Dedifferentiated amniotic fluid mesenchymal stem cell (primary cell): ENCODE measurements around the gene FHOD3.
"Not testable (repeated sequence)": the region's sequence is repeated elsewhere in the genome, so short reads cannot be mapped to it uniquely, and the experiment has no call there.

Experiments used
- DNase-seq: peaks from one replicate; pipeline ENCODE4 v3.0.0-alpha.2; 2016; ENCODE audit errors: extremely low spot score

The FHOD3 gene

DNA sequence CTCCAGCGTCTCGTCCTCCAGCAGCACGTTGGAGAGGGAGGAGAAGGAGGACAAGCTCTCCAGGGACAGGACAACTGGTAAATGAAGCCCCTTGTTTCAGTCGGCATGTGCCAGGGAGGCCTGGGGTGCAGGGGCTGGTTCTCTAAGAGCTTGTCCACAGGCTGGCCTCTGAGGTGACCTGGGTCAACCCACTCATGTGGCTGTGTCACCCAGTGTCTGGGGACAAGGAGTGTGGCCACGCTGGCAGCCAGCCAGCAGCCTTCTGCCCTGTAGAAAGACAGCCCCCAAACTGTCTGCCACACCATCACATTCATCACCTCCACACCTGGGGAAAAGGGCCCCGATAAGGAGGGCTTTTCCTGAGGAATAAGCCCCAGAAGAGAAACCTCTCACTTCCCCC lies 411.8 kb downstream of the FHOD3 start:
- DNase-seq = no peak

GRCh38 chr18:36711014-36711725 lies 413.7 kb downstream of the FHOD3 start:
- DNase-seq = no peak

- peak; percentile 76 for DNase-seq
These were observed 414.4 kb downstream of the FHOD3 start for GRCh38 chr18:36711813-36712444.

- DNase-seq = no peak
These were observed 417.0 kb downstream of the FHOD3 start for GRCh38 chr18:36714476-36714875.

DNA sequence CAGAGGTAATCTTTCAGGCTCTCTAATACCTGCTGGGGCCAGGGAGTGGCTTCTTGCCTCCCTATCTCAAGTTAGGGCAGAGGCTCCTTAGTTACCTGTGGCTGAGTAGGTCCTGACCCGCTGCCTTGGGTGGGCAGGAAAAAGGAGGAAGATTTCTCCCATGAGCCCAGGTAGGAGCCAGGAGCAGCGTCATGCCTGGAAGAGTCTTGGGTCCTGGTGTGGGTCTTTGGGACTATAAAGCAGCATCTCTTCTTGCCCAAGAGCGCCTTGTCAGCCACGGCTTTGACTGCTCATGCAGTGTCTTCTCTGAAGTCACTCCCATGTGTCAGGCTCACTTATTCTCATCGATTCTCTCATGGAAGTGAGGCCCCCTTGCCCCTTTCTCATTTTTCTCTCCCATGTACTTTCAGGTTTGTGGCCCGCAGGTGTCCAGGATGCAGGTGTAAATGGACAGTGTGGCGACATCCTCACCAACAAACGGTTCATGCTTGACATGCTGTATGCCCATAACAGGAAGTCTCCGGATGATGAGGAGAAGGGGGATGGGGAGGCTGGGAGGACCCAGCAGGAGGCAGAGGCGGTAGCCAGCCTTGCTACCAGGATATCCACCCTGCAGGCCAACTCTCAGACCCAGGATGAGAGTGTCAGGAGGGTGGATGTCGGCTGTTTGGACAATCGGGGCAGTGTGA lies 420.1 kb downstream of the FHOD3 start:
- DNase-seq = no peak

GRCh38 chr18:36718705-36719328 lies 421.3 kb downstream of the FHOD3 start:
- DNase-seq = no peak

DNA sequence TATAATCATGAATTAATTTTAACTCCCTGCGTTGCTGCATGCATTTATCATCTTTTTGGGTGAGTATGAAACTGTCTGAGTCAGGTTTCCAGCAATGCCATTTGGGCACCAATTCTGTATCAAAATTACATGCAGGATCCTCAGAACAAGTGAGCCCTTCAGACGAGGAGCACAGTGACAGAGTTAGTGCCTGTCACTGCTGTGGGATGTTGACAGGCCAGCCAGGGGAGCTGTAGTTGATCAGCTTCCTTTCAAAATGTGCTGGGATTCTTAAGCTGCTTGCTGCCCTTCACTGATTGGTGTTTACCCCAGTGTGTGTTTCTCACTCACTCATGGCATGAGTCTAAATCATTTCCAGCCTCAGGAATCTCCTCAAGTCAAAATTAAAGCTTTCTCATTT lies 422.1 kb downstream of the FHOD3 start:
- no peak for DNase-seq

DNA sequence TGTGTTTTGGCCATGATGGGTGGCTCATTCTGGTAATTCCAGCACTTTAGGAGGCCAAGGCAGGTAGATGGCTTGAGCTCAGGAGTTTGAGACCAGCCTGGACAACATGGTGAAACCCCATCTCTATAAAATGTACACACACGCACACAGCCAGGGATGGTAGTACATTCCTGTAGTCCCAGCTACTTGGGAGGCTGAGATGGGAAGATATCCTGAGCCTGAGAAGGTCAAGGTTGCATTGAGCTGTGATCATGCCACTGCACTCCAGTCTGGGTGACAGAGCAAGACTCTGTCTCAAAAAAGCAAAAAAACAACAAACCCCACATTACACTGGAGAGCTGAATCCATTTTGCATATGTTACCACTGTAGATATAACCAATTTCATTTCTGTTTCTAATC lies 423.8 kb downstream of the FHOD3 start:
- DNase-seq = not testable (repeated sequence)

DNA sequence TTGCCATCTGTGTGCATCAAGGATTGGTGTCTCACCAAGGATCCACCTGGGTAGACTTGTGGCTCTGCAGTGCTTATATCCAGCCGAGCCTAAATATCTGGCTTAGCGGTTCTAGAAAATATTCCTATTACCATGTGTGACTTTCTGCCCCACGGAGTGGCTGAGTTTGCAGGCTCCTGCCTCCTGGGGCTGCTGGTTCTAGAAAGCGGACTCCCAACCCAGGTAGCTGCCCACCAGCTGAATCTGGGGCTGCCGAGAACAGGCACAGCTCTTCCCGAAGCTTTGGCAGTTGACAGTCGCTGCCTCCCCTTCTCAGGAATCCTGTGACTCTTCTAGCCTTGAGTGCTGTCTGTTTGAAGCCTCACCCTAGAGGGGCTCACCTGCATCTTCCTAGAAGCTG lies 426.7 kb downstream of the FHOD3 start:
- no peak for DNase-seq

GRCh38 chr18:36724591-36725001 lies 427.1 kb downstream of the FHOD3 start:
- peak; percentile 49 for DNase-seq

GRCh38 chr18:36728345-36728744 lies 430.8 kb downstream of the FHOD3 start:
- DNase-seq = no peak

GRCh38 chr18:36729197-36729596 lies 431.7 kb downstream of the FHOD3 start:
- DNase-seq = no peak

DNA sequence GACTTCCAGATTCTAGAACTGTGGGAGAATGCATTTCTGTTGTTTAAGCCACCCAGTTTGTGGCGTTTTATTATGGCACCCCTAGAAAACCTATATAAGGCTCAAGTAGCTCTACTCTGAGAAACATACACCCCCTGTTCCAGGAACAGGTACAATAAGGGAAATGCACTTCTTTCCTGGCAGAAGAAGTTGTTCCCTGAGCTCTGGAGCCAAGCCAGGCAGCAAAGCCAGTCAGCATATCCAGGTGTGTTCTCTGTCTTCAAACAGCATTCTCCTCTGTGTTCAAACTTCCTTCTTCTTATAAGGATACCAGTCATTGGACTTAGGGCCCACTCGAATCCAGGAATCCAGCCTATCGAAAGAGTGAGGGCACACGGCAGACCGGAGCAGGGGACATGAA lies 434.8 kb downstream of the FHOD3 start:
- no peak for DNase-seq

GRCh38 chr18:36733150-36733549 lies 435.6 kb downstream of the FHOD3 start:
- no peak for DNase-seq

GRCh38 chr18:36734596-36734995 lies 437.1 kb downstream of the FHOD3 start:
- no peak for DNase-seq

DNA sequence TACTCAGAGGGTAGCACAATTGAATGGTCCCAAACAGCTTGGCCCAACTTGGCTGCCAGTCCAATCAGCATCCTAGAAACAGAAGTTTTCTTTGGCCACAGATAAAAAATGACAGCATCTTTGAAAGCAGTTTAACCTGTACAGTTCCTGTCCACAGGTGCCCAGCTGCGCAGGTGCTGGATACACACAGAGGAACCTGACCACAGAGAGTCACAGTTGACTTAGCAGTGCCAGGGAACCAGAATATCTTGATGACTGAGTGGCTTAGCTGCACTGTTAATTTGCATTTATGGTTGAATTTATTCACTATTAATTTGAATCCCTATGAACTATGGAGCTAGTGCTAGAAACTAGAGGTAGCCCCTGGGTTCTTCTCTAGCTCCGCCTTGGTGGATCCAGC lies 437.6 kb downstream of the FHOD3 start:
- DNase-seq = no peak

DNA sequence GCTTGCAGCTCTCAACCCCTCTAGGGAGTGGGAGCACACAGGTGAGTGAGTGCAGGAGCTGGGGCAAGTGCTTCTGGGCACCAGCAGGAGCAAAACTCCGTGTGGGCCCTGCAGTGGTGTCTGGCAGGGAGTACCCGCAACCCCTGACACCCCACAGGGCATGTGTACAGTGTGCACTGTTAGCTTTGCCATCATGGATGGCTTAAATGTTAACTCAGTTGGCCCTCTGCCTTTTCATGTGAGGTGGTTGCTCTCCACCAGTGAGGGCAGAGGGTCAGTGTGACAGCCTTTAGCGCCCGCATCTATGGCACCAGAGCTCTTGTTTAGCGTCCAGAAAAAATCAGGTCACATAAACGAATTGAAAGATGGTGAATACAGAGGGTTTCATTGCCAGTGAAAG lies 438.6 kb downstream of the FHOD3 start:
- no peak for DNase-seq

DNA sequence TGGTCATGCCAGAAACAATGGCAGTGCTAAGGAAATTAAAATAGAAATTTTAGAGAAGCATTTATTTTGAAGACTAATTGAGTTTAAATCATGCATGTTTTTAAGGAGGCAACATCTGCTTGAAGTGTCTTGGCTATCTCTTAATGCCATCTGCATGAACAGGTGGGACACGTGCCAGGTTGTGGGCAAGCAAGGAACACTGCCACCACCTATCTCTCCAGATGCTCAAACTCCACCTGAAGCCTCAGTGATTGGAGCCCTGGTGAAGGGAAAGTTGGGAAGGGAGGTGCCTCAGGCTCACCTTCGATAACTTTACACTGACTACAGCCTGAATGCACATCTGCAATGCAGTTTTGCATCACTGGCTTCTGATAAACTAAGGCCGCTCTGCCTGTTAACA lies 439.8 kb downstream of the FHOD3 start:
- no peak for DNase-seq

GRCh38 chr18:36744261-36744876 lies 446.9 kb downstream of the FHOD3 start:
- peak; percentile 77 for DNase-seq

DNA sequence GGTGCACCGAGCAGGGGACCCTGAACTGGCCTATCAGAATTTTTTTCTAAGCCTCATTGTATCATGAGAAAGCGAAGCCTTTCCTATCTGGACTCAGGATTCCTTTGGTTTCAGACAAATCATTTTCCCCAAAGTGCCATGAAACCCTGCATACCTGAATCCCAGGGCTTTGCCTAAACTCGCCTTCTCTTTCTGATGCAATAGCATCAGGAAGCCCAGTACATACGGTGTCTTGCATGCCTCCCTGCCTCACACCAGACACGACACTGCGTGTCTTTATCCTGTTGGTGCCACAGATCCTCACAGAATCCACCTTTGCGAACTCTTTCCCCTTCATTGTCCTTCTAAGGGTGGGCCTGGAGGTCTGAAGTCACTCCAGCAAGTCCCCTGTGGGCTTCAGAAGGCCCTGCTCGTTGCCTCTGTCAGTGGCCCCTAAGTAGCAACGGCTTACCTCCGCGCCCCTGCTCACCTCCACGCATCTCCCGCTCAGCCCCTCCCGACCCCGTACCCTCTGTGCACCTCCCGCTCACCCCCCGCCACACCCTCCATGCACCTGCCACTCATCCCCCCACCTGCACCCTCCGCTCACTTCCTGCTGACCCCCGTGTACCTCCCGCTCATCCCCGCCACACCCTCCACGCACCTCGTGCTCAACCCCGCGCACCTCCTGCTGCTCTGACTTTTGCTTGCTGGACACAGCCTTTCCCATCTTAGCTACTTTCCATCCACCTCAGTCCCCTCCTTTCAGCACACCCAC lies 447.9 kb downstream of the FHOD3 start:
- DNase-seq = no peak
